Measurements from ENCODE around the gene RSRP1. TPM values are rescaled to one million over a fixed set of nuclear protein-coding genes. Genes with fewer than 3 reads are reported as not detected.

The RSRP1 gene
- total RNA-seq, 1 donor from 2014 or later: 35.5 TPM

DNA sequence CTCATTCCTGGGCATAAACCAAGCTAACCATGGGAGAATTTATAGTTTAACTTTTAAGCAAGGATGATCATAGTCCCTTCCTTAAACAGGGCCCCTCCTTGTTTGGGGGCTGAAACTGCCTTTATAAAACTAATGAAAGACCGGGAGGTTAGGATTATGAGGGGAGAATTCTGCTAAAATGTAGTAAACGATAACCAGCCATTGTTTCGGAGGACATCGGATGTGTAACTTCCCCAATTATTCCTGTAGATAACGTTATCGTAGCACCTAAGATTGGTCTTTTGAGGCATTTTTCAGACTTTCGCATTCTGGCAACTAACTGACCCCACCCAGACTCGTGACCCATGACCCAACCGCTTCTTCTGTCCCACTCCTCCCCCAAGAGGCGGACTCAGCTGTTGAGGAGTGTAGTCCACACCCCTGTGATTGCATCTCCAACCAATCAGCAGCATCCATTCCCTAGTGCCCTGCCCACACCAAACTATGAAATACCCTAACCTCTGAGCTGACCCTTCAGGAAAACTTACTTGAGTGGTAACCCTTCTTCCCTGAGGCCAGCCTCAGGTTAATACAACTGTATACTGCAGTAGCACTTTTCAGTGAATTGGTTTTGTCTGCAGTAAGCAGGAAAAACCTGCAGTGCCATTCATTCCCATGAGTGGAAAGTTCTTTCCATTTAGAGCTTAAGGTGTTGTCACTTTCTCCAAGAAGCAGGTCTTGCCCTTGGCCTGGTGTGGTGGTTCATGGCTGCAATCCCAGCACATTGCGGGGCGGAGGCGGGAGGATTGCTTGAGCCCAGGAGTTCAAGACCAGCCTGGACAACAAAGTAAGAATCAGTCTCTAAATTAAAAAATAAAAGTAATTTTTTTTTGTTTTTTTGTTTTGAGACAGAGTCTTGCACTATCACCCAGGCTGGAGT, 14.1 kb downstream of the RSRP1 start:
- intact Hi-C loops (cut with DNase I): no loop called here
- ATAC-seq (ENCODE audit: poor library complexity) (peak; percentile 88), DNase-seq (peak; percentile 85)

DNA sequence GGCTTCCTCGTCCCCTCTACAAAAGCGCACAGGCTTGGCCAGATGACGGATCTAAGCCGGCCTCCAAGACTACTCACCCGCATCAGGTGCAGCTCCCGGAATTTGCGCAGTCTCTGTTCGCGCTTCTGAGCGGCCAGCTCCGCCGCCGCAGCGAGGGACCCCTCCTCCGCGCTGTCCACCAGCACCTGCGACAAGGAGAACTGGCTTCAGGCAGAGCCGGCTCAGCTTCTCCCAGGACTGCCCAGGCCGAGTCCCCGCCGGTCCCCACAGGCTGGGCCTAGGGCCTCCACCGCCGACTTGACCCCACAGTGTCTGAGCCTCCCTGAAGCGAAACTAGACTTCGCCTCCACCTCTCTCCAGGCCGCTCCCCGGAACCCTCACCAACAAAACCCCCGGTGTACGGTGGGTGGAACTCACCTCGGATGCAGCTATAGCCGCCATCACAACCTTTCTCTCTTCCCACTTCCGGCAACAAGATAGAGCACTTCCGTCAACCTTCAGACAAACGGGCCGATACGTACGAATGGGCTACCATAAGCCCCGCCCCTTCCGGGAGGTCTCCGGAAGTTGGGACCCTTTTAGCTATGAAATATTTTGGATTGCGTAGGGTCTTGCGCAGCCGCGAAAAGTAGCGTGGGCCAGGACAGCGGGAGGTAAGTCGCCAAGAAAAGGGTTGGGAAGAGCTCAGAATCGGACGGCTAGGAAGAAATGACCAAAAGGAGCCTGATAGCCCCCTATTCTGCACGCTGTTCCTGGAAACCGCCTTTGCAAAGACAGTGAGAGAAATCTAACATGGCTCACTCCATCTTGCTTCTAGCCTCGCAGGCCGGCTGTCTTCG, 15.0 kb downstream of the RSRP1 start, which contains the start of gene SYF2:
Gene SYF2 (minus strand): TSS at position 476 of the 839 bp plus-strand sequence. CDS start 35 bp downstream, at position 441.
- DNase-seq: peak; percentile 94
- intact Hi-C loops (cut with DNase I): no loop called here
- peak; percentile 96 for ATAC-seq (ENCODE audit: poor library complexity)

GRCh38 chr1:25223471-25223870, 23.8 kb downstream of the RSRP1 start:
- intact Hi-C loops (cut with DNase I): loop anchor here (10.0 kb wide), 1 partner anchor 569 kb away; no protein-coding TSS in a partner anchor
- DNase-seq (no peak), ATAC-seq (ENCODE audit: poor library complexity) (no peak)

- ATAC-seq (ENCODE audit: poor library complexity): no peak
- intact Hi-C loops (cut with DNase I): loop anchor here (10.0 kb wide), 1 partner anchor 568 kb away; no protein-coding TSS in a partner anchor
- no peak for DNase-seq
Measured at GRCh38 chr1:25222606-25223005, 24.6 kb downstream of the RSRP1 start.

DNA sequence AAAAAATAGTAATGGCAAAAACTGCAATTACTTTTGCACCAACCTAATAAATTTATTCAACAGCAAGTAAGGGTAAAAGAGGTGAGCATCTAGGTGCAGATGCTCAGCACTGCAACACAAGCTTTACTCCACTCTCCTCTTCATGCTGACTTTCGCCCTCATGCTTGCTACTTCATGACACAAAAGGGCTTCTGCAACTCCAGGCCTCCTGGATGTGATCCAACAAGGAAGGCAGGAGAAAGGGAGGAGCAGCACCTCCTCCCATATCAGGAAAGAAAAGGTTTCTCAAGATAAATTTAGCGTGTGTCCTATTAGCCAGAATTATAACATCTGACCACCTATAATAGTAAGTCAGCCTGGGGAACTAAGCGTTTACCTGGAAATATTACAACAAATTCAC, 26.6 kb downstream of the RSRP1 start:
- intact Hi-C loops (cut with DNase I): loop anchor here (10.0 kb wide), 1 partner anchor 566 kb away; no protein-coding TSS in a partner anchor
- no peak for DNase-seq
- no peak for ATAC-seq (ENCODE audit: poor library complexity)

DNA sequence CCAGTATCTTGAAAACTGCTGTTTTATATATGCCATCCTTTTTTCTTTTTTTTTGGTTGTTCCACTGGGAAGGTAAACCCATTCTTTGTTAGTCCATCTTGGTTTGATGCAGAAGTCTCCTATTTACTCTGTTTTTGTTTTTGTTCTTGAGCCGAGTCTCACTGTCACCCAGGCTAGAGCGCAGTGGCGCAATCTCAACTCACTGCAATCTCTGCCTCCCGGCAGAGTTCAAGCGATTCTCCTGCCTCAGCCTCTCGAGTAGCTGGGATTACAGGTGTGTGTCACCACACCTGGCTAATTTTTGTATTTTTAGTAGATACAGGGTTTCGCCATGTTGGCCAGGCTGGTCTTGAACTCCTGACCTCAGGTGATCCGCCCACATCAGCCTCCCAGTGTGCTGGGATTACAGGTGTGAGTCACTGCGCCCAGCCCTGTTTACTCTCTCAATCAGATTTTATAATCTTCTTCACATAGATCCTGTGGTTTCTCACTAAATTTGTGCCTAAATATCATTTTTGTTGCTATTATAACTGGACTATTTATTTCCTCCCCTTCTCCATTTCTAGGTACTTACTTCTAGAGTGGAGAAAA, 27.5 kb downstream of the RSRP1 start:
- no peak for DNase-seq
- ATAC-seq (ENCODE audit: poor library complexity): no peak
- intact Hi-C loops (cut with DNase I): loop anchor here (10.0 kb wide), 1 partner anchor 565 kb away; no protein-coding TSS in a partner anchor

DNA sequence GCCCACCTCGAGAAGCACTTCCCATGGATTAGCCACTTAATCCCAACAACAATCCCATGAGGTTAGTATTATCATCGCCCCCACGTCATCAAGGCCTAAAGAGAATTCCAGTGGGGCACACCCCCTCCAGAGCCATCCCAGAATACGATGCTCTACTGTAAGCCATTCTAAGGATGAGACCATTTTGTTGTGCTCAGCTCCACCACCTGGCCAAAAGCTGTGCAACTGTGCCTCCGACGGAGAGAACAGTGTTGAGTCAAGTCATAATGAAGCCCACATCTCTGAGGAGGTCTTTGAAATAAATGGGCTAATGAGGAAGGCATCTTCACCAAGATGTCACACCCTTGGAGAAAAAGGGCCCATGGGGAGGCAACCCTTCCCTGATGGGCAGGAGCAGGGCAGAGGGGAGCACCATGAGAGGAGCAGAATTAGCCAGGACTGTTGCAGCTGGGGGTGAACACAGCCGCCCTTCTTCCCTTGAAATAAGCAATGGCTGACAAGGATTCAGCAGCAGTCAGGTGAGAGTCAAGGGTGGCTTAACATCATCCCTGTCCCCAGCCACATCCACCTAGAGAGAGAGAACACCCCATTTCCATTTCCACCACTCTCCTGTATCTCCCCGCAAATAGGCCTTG, 29.5 kb downstream of the RSRP1 start:
- DNase-seq (no peak), ATAC-seq (ENCODE audit: poor library complexity) (no peak)
- intact Hi-C loops (cut with DNase I): no loop called here

DNA sequence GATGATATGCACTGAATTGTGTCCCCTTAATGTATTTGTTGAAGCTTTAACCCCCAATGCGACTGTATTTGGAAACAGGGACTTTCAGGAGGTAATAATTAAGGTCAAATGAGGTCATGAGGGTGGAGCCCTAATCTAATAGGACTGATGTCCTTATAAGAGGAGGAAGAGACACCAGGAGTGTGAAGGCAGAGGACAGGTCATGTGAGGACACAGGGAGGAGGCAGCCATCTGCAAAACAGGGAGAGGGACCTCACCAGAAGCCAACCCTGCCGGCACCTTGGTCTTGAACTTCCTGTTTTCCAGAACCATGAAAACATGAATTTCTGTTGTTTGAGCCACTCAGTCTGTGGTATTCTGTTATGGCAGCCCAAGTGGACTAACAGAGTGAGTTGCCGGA, 30.2 kb downstream of the RSRP1 start:
- intact Hi-C loops (cut with DNase I): no loop called here
- ATAC-seq (ENCODE audit: poor library complexity) (no peak), DNase-seq (no peak)

GRCh38 chr1:25216123-25216522, 31.1 kb downstream of the RSRP1 start:
- intact Hi-C loops (cut with DNase I): no loop called here
- ATAC-seq (ENCODE audit: poor library complexity): no peak

DNA sequence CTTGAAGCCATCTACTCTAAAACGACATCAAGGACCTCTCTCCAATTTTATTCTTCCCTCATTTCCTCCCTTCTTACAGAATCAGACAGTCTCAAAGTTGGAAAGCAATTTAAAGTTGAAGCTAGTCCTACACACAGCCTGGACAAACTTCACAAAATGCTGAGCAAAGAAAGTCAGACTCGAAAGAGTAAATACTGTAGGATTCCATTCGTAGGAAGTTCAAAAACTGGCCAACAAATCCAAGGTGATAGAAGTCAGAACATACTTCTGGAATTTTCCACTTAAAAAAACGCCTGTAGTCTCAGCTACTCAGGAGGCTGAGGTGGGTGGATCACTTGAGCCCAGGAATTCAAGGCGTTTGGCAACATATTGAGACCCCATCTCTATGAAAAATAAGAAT, 34.5 kb downstream of the RSRP1 start:
- intact Hi-C loops (cut with DNase I): no loop called here
- ATAC-seq (ENCODE audit: poor library complexity): no peak
- no peak for DNase-seq

More at GRCh38 chr1:25216123-25216522, 31.1 kb downstream of the RSRP1 start:
- DNase-seq: no peak

- ATAC-seq (ENCODE audit: poor library complexity) (no peak), DNase-seq (no peak)
- intact Hi-C loops (cut with DNase I): no loop called here
Measured at GRCh38 chr1:25210728-25211127, 36.5 kb downstream of the RSRP1 start.

GRCh38 chr1:25209516-25209915, 37.7 kb downstream of the RSRP1 start:
- ATAC-seq (ENCODE audit: poor library complexity) (no peak), DNase-seq (no peak)
- intact Hi-C loops (cut with DNase I): loop anchor here (5.0 kb wide), 1 partner anchor 362 kb away; no protein-coding TSS in a partner anchor

DNA sequence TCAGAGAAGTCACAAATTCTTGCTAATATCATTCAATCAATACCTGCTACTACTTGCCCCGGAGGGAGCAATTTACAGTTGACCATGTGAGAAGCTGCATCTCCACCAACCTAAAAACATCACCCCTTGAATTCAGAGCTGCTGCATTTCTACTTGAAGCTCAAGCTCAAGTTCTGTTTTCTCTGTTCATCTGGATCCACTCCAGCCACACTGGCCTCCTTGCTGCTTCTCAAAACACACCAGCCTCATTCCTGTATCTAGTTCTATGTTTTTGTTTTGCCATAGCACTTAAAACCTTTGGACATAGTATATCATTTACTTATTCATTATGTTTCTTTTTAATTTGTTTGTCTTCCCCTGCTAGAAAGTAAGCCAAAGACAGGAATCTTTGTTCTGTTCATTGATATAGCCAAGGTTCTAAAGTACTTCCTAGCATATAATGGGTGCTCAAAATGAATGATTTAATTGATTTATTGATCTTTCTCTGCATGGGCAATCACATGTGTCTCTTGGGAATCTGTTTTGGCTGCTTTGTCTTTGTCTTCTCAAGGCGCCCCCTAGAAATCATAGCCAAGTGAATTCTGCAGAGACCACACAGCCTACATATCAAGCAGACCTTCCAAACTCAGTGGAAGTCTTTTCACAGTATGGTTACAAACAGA, 38.6 kb downstream of the RSRP1 start:
- DNase-seq: no peak
- intact Hi-C loops (cut with DNase I): loop anchor here (5.0 kb wide), 1 partner anchor 361 kb away; no protein-coding TSS in a partner anchor
- ATAC-seq (ENCODE audit: poor library complexity): no peak

- intact Hi-C loops (cut with DNase I): loop anchor here (5.0 kb wide), 1 partner anchor 361 kb away; no protein-coding TSS in a partner anchor
- ATAC-seq (ENCODE audit: poor library complexity): no peak
- DNase-seq: no peak
Measured at GRCh38 chr1:25208092-25208491, 39.2 kb downstream of the RSRP1 start.

DNA sequence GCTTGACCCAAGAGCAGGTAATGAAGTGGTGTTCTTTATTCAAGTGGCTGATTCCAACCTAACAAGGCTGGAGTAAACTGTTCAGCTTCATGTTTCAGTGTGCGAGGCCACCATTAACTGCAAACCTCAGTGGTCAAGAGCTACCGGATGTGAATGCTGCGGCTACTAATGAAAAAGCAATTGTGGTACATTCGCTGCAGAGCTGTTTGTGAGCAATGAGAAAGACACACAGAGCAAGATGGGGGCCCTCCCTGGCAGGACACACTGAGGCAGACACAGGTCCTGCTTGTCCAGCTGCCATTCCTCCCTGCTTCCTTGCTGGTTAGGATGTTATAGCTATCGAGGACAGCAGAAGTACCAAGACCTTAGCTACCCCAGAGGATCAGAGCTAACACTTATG, 41.1 kb downstream of the RSRP1 start:
- intact Hi-C loops (cut with DNase I): loop anchor here (5.0 kb wide), 1 partner anchor 359 kb away; no protein-coding TSS in a partner anchor
- DNase-seq (no peak), ATAC-seq (ENCODE audit: poor library complexity) (no peak)

DNA sequence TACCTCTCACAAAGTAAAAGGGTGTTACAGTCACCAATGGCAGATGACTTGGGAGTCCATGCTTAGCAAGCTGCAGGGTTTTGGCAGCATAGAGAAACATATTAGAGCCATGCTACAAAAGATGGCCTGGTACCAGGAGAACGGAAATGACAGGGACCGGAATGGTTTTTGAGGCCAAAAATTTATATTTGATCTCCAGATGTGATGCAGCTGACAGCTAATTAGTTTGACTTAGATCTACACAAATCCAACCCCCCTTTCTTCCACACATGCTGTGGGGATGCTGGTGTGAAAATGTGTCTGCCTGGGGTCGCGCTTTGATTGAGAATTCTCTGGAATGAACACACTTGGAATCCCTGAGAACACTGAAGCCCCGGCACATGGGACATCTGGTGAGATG, 41.5 kb downstream of the RSRP1 start:
- no peak for ATAC-seq (ENCODE audit: poor library complexity)
- DNase-seq: no peak
- intact Hi-C loops (cut with DNase I): loop anchor here (5.0 kb wide), 1 partner anchor 358 kb away; no protein-coding TSS in a partner anchor

DNA sequence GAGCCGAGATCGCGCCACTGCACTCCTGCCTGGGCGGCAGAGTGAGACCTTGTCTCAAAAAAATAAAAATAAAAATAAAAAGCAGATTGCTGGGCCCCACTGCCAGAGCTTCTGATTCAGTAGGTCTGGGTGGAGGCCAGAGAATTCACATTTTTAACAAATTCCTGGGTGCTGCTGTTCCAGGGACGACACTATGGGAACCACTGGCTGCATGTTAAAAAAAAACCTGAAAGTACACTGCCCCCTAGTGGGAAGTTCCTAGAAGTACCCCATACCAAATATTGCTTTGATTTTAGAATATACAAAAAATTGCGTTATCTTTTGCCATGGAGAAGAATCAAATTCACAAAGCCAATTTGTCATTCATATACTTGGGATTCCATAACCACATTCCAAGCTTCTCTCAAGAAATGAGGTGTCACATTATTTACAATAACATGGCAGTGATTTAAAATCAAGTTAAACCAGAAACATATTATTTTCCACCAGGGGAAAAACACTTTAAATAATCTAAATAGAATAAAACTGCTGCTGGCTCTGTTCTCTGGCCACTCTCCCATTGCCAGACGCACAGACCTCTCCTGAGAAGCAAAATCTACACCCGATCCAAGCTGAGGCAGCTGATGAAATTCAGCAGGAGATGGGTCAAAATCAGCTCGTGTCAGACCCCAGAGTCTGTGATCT, 42.3 kb downstream of the RSRP1 start:
- intact Hi-C loops (cut with DNase I): loop anchor here (5.0 kb wide), 1 partner anchor 358 kb away; no protein-coding TSS in a partner anchor
- DNase-seq: no peak
- ATAC-seq (ENCODE audit: poor library complexity): peak; percentile 79

Measured in Right ventricle myocardium superior (tissue), 1 donor.